ENCODE results near the gene GPC2. TPM values are rescaled to one million over a fixed set of nuclear protein-coding genes. Genes with fewer than 3 reads are reported as not detected.
"Not testable (repeated sequence)": the region's sequence is repeated elsewhere in the genome, so short reads cannot be mapped to it uniquely, and the experiment has no call there.

GPC2 gene
- total and polyA plus RNA-seq, 4 donors, result 0.63 to 3.7 (median 0.96) TPM

- not testable (repeated sequence) for H3K27ac ChIP-seq (ENCODE audit: low read depth in 1 of 2, low read length in 2 of 2); H3K36me3 ChIP-seq (ENCODE audit: control insufficient read depth in 1 of 2, insufficient read depth in 2 of 2, low read length in 1 of 2); H3K9me3 ChIP-seq (ENCODE audit: control insufficient read depth, low read length); H3K4me3 ChIP-seq (ENCODE audit: low read length in 2 of 2); H3K4me1 ChIP-seq (ENCODE audit: control insufficient read depth in 1 of 2, insufficient read depth in 2 of 2, low read length in 2 of 2); ATAC-seq (ENCODE audit: low FRiP score); H3K27me3 ChIP-seq (ENCODE audit: control insufficient read depth in 1 of 2, insufficient read depth in 2 of 2, low read length in 1 of 2)
- DNase-seq, result peak in 1 of 2 donors; percentile 2
- WGBS, 2 donors, result 87 to 90% methylated on average over 18 to 26 of the region's 27 CpGs
- intact Hi-C loops (cut with DNase I), result loop anchor here (10.0 kb wide), 2 partner anchors 85 to 225 kb away; no protein-coding TSS in a partner anchor
Measured at GRCh38 chr7:100219801-100220585, 42.8 kb upstream of the GPC2 start, which contains the start of gene PVRIG. Gene PVRIG, plus strand, starts transcription at chr7:100219949. Its CDS starts 22 bp downstream, at chr7:100219971.

DNA sequence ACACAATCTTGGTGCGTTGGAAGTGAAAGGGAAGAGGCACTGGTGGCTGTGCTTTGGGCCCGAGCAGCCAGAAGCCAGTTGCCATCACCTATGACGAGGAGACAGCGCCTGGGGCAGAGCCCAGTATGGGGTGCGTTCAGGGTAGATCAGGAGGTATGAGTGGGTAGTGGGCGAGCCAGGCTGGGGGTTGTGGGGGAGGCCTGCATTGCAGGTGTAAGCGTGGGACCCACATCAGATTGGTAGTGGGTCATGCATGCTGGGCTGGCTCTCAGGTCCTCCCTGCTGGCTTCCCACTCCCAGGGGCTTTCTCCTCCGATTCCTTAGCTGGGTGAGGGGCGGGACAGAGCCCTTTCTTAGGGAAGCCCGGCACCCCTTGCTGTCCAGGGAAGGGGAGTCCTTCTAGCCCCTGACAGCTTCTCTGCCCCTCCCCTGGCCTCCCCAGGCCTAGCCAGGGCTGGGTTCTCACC lies 42.1 kb upstream of the GPC2 start:
- Histone ChIP-seq H3K4me3 (ENCODE audit: low read length in 2 of 2) (no peak overlapping the region), H3K36me3 (ENCODE audit: control insufficient read depth in 1 of 2, insufficient read depth in 2 of 2, low read length in 1 of 2) (no peaks in the 10 kb centered on the region), H3K9me3 (ENCODE audit: control insufficient read depth, low read length) (no peaks in the 10 kb centered on the region), H3K4me1 (ENCODE audit: control insufficient read depth in 1 of 2, insufficient read depth in 2 of 2, low read length in 2 of 2) (no peaks in the 10 kb centered on the region), H3K27ac (ENCODE audit: low read depth in 1 of 2, low read length in 2 of 2) (no peak overlapping the region), H3K27me3 (ENCODE audit: control insufficient read depth in 1 of 2, insufficient read depth in 2 of 2, low read length in 1 of 2) (no peaks in the 10 kb centered on the region)
- DNase-seq (peak in 1 of 2 donors; percentile 46), ATAC-seq (ENCODE audit: low FRiP score) (no peak)
- WGBS, 2 donors, result 81 to 86% methylated on average over 8 to 10 of the region's 10 CpGs
- intact Hi-C loops (cut with DNase I), result loop anchor here (10.0 kb wide), 2 partner anchors 85 to 225 kb away; no protein-coding TSS in a partner anchor

DNA sequence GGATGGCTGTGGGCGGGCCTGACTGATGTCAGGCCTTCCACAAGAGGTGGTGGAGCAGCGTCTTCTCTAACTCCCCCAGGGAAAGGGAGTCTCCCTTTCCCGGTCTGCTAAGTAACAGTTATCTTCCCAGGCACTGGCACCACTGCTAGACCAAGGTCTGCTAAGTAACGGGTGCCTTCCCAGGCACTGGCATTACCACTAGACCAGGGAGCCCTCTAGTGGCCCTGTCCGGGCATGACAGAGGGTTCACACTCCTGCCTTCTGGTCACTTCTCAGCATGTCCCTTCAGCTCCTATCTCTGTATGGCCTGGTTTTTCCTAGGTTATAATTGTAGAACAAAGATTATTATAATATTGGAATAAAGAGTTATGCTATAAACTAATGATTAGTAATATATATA lies 40.8 kb upstream of the GPC2 start:
- intact Hi-C loops (cut with DNase I), result loop anchor here (2.0 to 10.0 kb wide), 3 partner anchors 83 to 223 kb away; no protein-coding TSS in a partner anchor

GRCh38 chr7:100215895-100216294 lies 38.7 kb upstream of the GPC2 start:
- Histone ChIP-seq H3K4me1 (ENCODE audit: control insufficient read depth in 1 of 2, insufficient read depth in 2 of 2, low read length in 2 of 2) (no peaks in the 10 kb centered on the region), H3K27ac (ENCODE audit: low read depth in 1 of 2, low read length in 2 of 2) (no peak overlapping the region), H3K9me3 (ENCODE audit: control insufficient read depth, low read length) (no peaks in the 10 kb centered on the region), H3K4me3 (ENCODE audit: low read length in 2 of 2) (no peak overlapping the region), H3K36me3 (ENCODE audit: control insufficient read depth in 1 of 2, insufficient read depth in 2 of 2, low read length in 1 of 2) (no peaks in the 10 kb centered on the region), H3K27me3 (ENCODE audit: control insufficient read depth in 1 of 2, insufficient read depth in 2 of 2, low read length in 1 of 2) (no peaks in the 10 kb centered on the region)
- ATAC-seq (ENCODE audit: low FRiP score) (no peak), DNase-seq (peak in 1 of 2 donors; percentile 46)
- intact Hi-C loops (cut with DNase I), result loop anchor here (2.0 to 10.0 kb wide), 3 partner anchors 81 to 221 kb away; no protein-coding TSS in a partner anchor
- 17 to 22% methylated on average over 6 of the region's 6 CpGs for WGBS, 2 donors

More for the DNA sequence above, 40.8 kb upstream of the GPC2 start:
- not testable (repeated sequence) for H3K4me3 ChIP-seq (ENCODE audit: low read length in 2 of 2); H3K27ac ChIP-seq (ENCODE audit: low read depth in 1 of 2, low read length in 2 of 2); H3K9me3 ChIP-seq (ENCODE audit: control insufficient read depth, low read length); ATAC-seq (ENCODE audit: low FRiP score); H3K4me1 ChIP-seq (ENCODE audit: control insufficient read depth in 1 of 2, insufficient read depth in 2 of 2, low read length in 2 of 2); H3K27me3 ChIP-seq (ENCODE audit: control insufficient read depth in 1 of 2, insufficient read depth in 2 of 2, low read length in 1 of 2); H3K36me3 ChIP-seq (ENCODE audit: control insufficient read depth in 1 of 2, insufficient read depth in 2 of 2, low read length in 1 of 2)
- WGBS, 2 donors, result 0% methylated on average over 2 of the region's 5 CpGs; no CpG with 5 or more reads in 1 of the 2 donors
- peak; percentile 91 to 95 for DNase-seq

DNA sequence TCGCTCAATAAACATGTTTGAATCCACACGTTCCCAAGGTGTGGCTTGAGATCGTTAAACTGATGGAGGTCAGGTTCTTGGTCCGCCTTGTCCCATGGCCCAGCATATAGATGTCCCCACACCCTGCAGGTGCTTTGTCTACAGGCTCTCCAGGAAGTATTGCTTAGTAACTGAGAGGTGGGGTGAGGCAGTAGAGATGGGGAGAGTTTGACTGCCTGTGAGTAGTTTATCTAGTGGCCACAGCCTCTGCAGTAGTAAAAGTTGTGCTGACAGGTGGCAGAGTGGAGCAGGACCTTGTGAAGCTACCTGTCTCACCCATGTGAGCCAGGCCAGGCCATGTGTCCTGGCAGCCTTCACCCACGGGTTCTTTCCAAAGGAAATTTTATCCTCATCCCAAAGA lies 37.2 kb upstream of the GPC2 start:
- intact Hi-C loops (cut with DNase I), result loop anchor here (10.0 kb wide), 2 partner anchors 80 to 220 kb away; no protein-coding TSS in a partner anchor
- not testable (repeated sequence) for H3K27ac ChIP-seq (ENCODE audit: low read depth in 1 of 2, low read length in 2 of 2); H3K4me3 ChIP-seq (ENCODE audit: low read length in 2 of 2); H3K27me3 ChIP-seq (ENCODE audit: control insufficient read depth in 1 of 2, insufficient read depth in 2 of 2, low read length in 1 of 2); ATAC-seq (ENCODE audit: low FRiP score); H3K9me3 ChIP-seq (ENCODE audit: control insufficient read depth, low read length); H3K36me3 ChIP-seq (ENCODE audit: control insufficient read depth in 1 of 2, insufficient read depth in 2 of 2, low read length in 1 of 2); H3K4me1 ChIP-seq (ENCODE audit: control insufficient read depth in 1 of 2, insufficient read depth in 2 of 2, low read length in 2 of 2)
- peak in 1 of 2 donors; percentile 13 for DNase-seq
- 82 to 83% methylated on average over 5 of the region's 5 CpGs for WGBS, 2 donors

- Histone ChIP-seq H3K36me3 (ENCODE audit: control insufficient read depth in 1 of 2, insufficient read depth in 2 of 2, low read length in 1 of 2) (no peaks in the 10 kb centered on the region), H3K4me3 (ENCODE audit: low read length in 2 of 2) (no peak overlapping the region), H3K4me1 (ENCODE audit: control insufficient read depth in 1 of 2, insufficient read depth in 2 of 2, low read length in 2 of 2) (no peaks in the 10 kb centered on the region), H3K27ac (ENCODE audit: low read depth in 1 of 2, low read length in 2 of 2) (no peak overlapping the region), H3K27me3 (ENCODE audit: control insufficient read depth in 1 of 2, insufficient read depth in 2 of 2, low read length in 1 of 2) (no peaks in the 10 kb centered on the region), H3K9me3 (ENCODE audit: control insufficient read depth, low read length) (no peaks in the 10 kb centered on the region)
- WGBS, 2 donors, result 53% methylated on average over 6 of the region's 6 CpGs
- intact Hi-C loops (cut with DNase I), result loop anchor here (10.0 kb wide), 2 partner anchors 79 to 219 kb away; no protein-coding TSS in a partner anchor
- ATAC-seq (ENCODE audit: low FRiP score) (no peak), DNase-seq (peak in 1 of 2 donors; percentile 52)
Measured at GRCh38 chr7:100213672-100214071, 36.5 kb upstream of the GPC2 start.

GRCh38 chr7:100212631-100213286 lies 35.6 kb upstream of the GPC2 start:
- ATAC-seq (ENCODE audit: low FRiP score) (no peak), DNase-seq (no peak)
- no peaks in the 10 kb centered on the region for H3K36me3 ChIP-seq (ENCODE audit: control insufficient read depth in 1 of 2, insufficient read depth in 2 of 2, low read length in 1 of 2)
- no peak overlapping the region for H3K27ac ChIP-seq (ENCODE audit: low read depth in 1 of 2, low read length in 2 of 2)
- no peak overlapping the region for H3K4me3 ChIP-seq (ENCODE audit: low read length in 2 of 2)
- intact Hi-C loops (cut with DNase I), result loop anchor here (10.0 kb wide), 2 partner anchors 78 to 218 kb away; no protein-coding TSS in a partner anchor
- 82 to 86% methylated on average over 5 of the region's 5 CpGs for WGBS, 2 donors
- no peaks in the 10 kb centered on the region for H3K9me3 ChIP-seq (ENCODE audit: control insufficient read depth, low read length)
- no peaks in the 10 kb centered on the region for H3K4me1 ChIP-seq (ENCODE audit: control insufficient read depth in 1 of 2, insufficient read depth in 2 of 2, low read length in 2 of 2)
- no peaks in the 10 kb centered on the region for H3K27me3 ChIP-seq (ENCODE audit: control insufficient read depth in 1 of 2, insufficient read depth in 2 of 2, low read length in 1 of 2)

GRCh38 chr7:100211342-100211780 lies 34.2 kb upstream of the GPC2 start:
- Histone ChIP-seq H3K27me3 (ENCODE audit: control insufficient read depth in 1 of 2, insufficient read depth in 2 of 2, low read length in 1 of 2) (no peaks in the 10 kb centered on the region), H3K4me3 (ENCODE audit: low read length in 2 of 2) (no peak overlapping the region), H3K9me3 (ENCODE audit: control insufficient read depth, low read length) (no peaks in the 10 kb centered on the region), H3K36me3 (ENCODE audit: control insufficient read depth in 1 of 2, insufficient read depth in 2 of 2, low read length in 1 of 2) (no peaks in the 10 kb centered on the region), H3K4me1 (ENCODE audit: control insufficient read depth in 1 of 2, insufficient read depth in 2 of 2, low read length in 2 of 2) (no peaks in the 10 kb centered on the region), H3K27ac (ENCODE audit: low read depth in 1 of 2, low read length in 2 of 2) (no peak overlapping the region)
- intact Hi-C loops (cut with DNase I), result loop anchor here (10.0 kb wide), 2 partner anchors 77 to 217 kb away; no protein-coding TSS in a partner anchor
- WGBS, 2 donors, result 81 to 85% methylated on average over 7 of the region's 7 CpGs
- no peak for DNase-seq
- no peak for ATAC-seq (ENCODE audit: low FRiP score)

All from aorta (tissue), 5 donors.